Stimulated activated CD8-positive, alpha-beta memory T cell treated with anti-CD3 and anti-CD28 coated beads, Interleukin-15, amount 100 ng/mL, for 4 hours (primary cell): ENCODE measurements around the gene HNRNPA1.
"Not testable (repeated sequence)": the region's sequence is repeated elsewhere in the genome, so short reads cannot be mapped to it uniquely, and the experiment has no call there.

Experiments used
- DNase-seq, 2 donors: peaks; one replicate each; pipeline ENCODE4 v3.0.0-alpha.2; 2020; ENCODE audit warnings: low read depth in 2 of 2

The HNRNPA1 gene

DNA sequence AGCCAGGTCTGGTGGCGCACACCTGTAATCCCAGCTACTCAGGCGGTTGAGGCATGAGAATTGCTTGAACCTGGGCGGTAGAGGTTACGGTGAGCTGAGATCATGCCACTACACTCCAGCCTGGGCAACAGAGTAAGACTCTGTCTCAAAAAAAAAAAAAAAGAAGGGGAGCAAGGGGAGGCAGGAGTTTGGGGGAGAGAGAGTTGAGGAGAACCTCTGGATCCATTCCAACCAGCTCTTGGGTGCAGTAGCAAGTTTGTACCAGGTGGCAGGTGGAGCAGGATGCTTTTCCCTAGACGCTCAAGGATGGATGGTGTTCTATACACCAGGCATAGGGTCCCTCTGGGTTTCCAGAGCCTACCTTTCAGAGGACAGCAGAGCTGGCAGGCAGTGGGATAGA lies 18.4 kb downstream of the HNRNPA1 start:
- DNase-seq, result no peak

DNA sequence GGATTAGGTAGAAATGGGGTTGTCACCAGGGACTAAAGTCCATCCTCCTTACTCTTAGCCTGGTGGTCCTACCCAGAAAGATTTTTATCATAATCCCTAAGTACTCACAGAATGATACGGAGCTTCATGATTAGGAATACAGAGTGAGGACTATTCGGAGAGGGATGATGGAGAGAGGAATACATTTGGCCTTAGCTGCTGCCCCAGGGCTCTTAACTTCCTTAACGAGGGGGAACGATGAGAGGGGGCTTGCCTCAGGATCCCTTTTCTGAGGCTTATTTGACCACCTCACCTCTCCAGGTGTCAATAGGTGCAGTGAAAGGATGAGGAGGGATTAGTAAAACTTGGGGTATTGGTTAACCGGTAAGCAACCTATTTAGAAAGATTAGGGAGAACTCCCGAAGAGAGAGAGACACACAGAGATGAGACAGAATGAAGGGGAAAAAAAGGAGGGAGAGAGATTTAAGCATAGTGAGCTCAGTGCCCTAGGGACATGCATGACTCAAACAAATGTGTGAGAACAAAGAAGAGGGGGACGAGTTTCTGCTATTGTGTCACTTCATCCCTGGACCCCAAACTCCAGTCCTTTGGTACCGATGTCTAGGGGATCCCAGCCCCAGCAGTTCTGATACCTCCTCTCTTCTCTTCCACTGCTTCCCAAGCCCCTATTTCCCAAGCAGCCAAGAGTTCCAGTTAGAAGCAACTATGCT lies 19.1 kb downstream of the HNRNPA1 start:
- no peak for DNase-seq

DNA sequence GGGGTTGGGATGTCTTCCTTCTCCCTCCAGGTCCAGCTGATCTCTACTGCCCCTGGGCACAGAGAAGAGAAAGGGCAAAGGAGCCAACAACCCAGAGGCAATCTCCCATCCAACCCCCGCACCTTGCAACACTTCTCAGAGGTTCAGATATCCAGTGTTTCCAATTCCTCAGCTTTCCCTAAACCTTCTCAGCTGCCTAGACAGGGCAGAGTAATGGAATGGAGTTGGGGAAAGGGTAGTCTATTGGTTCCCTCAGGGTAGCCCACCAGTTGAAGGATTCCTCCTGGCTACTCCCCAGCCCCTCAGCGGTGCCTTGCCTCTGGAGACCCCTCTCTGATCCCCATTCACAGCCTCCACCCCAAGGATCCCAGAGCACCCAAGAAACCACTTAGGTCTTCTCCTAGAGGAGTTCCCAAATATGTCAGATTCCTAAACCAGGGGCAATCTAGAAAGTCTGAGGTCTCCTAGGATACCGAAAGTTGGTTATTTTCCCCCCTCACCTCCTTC lies 19.8 kb downstream of the HNRNPA1 start:
- no peak for DNase-seq

DNA sequence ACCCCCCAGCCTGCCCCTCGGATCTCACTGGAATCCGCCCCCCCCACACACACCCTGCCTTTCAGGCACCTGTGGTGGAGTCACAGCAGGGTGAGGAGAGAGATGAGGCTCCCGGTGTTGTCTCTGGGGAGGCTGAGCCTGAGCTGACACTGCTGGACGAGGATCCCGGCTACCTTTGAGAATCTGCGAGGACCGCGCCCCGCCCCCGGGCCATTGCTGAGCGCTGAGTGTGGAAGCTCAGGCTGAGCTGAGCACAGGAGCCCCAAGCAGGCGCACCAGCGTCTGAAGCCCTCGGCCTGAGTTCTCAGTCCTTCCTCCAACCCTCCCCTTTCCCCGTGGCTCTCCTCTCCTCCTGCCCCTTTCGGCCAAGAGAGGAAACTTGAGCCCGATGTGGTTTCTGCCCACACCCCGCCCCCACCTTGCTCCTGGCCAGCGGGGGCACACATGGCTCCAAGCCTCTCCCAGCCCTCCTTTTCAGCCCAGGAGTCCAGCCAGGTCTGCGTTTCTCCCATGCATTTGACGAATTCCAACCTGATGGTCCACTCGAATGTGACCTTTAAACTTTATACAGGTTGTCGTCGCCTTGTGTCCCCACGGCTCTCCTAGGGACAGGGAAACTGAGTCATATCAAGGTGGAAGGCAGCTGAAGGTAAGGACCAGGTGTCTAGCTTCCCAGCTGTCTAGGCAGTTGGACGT lies 20.4 kb downstream of the HNRNPA1 start, which contains the start of gene NFE2:
Gene NFE2, minus strand, starts transcription at position 284 of the 696 bp plus-strand sequence. CDS start 5,767 bp downstream, outside the sequence.
- DNase-seq, result no peak

DNA sequence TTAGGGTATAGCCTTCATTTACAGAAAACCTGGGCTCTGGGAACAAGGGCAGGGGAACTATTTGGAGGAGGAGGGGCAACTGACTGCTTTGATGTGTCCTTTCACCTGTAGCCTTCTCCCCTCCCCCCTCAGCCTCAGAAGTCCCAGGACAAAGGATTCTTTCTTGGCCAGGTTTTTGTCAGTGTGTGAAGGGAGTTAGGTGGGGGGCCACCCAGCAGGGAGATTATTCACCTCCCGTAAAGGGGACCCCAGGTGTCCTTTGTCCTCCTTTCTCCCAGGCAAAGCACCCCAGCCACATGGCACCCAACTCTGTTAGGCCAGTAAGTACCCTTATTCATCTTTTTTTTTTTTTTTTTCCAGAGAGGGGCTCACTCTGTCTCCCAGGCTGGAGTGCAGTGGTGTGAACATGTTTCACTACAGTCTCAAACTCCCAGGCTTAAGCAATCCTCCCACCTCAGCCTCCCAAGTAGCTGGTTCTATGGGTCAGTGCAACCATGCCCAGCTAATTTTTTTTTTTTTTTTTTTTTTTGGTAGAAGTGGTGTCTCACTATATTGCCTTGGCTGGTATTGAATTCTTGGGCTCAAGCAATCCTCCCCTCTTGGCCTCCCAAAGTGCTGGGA lies 21.0 kb downstream of the HNRNPA1 start:
- no peak for DNase-seq

DNA sequence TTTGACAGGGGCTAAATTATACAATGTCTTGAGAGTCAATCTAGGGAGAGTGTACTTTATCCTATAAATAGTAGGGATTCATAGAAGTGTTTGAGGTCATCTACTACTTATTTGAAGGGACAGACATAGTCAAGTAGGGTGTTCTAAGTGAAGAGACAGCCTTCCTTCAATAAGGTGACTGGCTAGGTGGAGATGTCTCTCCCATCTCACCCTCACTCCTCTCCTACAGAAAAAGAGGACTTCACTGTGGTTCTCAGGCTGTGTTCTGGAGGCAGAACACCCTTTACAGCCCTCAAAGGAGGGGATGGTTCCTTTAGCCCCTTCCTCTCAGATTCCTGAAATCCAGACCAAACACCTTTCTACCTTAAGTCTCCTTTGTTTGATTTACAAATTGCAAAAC lies 23.1 kb downstream of the HNRNPA1 start:
- no peak for DNase-seq

DNA sequence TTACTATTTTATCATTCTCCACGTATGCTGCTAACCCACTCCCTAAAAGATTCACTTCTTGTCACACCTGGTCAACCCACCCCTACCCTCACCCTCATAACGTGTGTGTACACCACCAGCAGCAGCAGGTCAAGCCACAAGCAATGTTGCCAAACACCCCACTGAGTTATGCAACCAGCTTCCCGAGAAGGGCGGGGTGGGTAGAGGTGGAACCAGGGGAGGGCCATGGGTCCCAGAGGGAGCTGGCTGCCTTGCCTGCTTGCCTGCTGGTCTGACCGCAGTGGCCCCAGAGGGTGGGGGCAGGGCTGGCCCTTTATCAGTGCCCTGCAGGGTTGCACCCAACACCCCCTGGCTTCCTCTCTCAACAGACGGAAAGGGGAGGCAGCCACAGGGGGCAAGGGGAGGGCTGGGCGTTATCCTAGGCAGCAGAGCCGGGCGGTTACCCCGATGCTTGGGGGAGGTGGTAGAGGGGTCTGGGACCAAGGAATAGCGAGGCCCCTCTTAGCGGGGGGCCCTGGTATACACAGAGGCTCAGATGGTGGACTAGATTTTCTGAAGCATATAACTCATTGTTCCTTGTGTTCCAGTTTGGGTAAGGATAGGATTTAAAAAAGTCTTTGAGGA lies 23.8 kb downstream of the HNRNPA1 start:
- no peak for DNase-seq

DNA sequence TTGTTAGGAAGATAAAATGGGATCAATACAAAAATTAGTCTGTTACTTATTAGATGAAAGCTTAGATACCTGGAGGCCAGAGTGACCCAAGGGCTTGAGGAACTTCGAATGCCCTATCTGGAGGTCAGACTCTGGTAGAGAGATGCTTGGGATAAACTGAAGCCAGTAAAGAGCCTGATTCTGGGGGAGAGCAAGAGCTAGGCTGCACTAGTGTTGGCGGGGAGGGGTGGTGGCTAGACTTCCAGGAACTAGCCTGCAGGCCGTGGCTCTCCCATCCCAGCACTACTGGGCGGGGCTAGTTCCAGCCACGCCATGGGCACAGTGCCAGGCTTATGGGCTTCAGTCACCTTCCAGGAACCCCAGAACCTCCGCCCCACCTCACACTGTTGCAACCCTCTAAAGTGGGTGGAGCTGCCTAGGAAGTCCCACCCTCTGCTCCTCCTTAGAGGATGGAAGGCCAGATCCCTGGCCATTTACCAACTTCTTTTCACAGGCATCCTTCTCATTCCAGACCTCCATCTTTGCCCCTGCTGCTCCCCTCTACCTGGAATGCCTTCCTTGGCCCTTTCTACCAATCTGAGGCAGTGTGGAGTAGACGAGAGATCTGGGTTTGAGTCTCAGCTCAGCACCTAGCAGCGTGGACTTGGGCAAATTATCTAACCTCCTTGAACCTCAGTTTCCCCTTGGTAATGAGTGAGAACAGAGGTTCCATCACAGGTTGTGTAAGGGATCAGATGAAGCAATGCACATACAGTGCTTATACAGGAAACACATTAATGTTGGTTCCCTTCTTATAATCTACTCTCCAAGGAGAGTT lies 26.6 kb downstream of the HNRNPA1 start:
- DNase-seq, result no peak

DNA sequence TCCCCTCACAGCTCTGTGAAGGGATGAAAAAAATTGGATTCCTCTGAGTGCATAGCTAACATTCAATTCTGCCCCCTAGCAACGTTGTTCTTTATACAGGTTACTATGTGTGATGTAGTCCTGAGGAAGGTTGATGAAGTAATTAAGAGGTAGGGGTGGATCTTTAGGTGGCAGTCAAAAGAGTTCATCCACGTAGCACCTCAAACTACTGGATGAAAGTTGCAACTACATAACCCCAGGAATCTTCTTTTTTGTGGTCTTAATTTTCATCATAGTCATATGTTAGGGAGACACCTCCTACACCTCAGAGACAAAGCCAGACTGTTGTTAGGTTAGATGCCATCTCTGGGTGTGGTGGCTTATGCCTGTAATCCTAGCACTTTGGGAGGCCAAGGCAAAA lies 30.5 kb downstream of the HNRNPA1 start:
- no peak for DNase-seq

DNA sequence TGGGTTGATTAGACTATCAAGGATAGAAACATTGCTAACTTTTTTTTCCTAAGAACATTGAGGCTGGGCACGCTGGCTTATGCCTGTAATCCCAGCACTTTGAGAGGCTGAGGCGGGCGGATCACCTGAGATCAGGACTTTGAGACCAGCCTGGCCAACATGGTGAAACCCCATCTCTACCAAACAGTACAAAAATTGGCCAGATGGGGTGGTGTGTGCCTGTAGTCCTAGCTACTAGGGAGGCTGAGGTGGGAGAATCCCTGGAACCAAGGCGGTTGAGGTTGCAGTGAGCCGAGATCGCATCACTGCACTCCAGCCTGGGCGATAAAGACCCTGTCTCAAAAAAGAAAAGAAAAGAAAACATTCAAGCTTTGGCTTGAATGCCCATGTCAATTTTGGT lies 31.8 kb downstream of the HNRNPA1 start:
- not testable (repeated sequence) for DNase-seq

DNA sequence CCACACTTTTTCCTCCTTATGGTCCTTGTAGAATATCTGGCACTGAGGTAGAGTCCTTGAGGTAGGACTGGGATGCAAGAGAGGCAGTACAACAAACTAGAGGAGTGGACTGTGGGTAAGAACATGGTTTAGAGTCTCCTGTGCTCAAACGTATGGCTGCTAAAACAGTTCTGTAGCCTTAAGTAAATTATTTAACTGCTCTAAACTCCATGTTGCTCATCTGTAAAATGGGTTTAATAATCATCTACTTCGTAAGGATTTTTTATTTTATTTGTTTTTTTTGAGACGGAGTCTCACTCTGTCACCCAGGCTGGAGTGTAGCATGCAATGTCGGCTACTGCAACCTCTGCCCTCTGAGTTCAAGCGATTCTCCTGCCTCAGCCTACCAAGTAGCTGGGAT lies 40.8 kb downstream of the HNRNPA1 start:
- DNase-seq, result no peak

DNA sequence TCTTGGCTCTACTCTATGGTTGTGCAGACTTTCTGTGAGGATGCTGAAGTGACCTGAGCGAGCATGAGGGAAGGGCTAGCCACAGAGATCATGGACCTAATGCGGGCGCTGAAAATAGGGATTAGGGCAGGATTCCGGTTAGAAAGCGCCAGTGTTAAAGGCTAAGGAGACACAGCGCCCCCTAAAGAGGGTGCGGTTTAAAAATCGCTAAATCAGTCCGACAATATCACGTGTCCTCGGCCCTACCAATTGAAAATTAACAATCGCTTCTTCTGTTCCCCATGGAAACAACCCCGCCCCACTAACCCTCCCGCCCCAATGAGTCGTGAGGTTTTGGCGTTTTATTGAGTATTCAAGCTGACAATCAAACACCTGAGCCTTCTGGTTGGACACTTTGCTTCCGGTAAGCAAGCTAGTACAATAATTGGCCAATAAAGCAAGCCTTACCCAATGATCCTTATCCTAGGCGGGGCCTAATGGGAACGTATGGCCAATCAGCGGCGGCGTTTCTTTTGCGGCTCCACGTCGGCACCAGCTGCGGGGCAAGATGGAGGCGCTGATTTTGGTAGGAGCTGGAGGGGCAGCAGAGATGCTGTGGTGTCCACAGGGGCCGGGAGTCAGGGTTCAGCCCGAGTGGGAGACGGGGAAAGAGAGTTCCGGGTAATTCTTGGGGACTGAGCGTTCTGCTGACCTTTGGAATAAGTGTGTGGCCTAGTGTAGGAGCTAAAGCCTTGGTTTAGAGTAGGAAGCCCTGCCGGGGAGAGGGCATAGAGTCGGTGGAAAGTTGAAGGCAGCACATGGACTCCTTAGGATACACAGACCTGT lies 44.3 kb downstream of the HNRNPA1 start, which contains the start of gene COPZ1:
Gene COPZ1, plus strand, starts transcription at position 515 of the 825 bp plus-strand sequence. Its CDS starts 33 bp downstream, at position 548.
- peak; percentile 79 to 95 for DNase-seq

DNA sequence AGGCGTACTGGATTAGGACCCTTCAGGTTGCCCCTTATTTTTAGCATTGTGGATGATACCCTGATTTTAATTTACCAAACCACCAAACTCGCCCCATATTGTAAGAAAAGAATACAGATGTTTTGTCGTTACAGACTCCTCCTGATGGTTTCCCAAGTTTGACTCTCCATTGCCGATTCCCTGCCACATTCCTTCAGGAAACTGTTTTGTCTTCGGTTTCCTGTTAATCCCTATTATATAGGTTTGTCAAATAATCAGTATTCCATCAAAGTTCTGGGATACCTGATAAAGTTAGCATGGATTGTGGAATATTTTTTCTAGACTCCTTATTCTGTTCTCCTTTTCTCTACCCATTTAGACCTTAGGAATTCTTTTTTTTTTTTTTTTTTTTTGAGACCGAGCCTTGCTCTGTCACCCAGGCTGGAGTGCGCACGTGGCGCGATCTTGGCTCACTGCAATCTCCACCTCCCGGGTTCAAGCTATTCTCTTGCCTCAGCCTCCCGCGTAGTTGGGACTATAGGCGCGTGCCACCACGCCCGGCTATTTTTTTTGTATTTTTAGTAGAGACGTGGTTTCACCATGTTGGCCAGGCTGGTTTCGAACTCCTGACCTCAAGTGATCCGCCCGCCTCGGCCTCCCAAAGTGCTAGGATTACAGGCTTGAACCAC lies 45.0 kb downstream of the HNRNPA1 start:
- not testable (repeated sequence) for DNase-seq

DNA sequence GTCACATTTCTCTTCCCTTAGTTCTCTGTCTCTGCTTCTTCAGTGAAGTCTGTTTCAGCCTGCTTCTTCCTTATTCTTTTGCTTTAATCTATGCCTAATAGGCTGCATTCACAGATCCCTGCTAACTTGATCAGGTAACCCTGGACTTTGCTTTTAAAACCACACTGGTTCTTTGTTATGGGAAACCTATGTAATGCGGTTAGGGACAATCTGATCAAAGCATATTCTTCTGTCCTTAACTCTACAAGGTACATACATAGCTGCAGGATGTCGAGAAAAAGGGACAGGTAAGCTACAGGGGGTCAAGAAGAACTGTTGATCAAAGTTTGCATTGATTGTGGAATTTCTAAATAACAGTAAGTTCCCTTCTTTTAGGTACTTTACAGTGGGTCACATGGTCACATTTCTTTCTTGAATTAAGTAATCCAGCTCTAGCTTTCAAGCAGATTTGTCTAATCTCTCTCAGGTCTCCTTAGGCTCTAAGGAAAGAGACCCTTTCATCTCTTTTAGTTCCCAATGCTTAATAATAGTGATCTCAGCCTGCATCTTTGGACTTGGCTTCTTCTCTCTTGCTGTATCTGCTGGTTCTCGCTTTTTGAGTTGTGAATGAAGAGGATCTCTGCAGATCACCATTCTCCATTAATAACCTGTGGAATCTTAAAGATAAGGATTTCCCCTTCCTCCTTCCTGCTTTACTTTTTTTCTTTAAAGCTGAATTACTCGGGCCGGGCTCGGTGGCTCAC lies 48.2 kb downstream of the HNRNPA1 start:
- DNase-seq, result no peak

DNA sequence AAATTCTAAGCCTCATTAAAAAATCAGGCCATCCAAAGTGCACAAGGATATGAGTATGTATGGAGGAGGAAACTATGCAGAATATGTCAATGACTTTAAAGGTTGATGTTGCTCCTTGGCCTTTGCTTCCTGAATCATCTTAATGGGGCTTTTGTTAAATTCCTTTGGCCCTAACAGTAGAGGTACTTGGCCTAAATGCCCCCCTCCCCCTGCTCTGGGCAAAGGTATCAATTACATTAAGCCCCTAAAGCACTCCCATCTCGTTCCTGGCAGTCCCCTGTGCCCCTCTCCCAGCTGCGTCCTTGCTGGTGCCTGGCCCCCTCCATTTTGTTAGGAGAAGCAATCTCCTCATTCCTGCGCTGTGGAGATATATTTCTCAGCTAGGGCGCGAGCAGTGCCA lies 49.2 kb downstream of the HNRNPA1 start:
- DNase-seq, result no peak

DNA sequence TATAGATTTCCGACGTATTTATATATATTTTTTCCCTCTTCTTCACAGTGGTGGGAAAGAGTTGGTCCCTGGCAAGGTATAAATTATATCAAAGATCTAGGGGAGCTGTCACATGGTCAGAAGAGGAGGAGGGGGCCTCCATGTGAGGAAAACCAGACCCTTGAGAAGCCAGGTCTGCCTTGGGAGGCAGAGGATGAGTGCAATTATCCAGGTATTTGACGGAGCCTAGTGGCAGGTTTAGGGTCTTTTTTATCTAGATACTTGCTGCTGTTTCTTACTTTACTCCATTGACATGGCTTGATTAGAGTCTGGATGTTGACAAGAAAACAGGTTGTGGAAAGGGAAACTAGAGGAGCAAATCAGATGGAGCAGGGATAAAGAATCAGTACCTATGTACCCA lies 49.9 kb downstream of the HNRNPA1 start:
- no peak for DNase-seq

DNA sequence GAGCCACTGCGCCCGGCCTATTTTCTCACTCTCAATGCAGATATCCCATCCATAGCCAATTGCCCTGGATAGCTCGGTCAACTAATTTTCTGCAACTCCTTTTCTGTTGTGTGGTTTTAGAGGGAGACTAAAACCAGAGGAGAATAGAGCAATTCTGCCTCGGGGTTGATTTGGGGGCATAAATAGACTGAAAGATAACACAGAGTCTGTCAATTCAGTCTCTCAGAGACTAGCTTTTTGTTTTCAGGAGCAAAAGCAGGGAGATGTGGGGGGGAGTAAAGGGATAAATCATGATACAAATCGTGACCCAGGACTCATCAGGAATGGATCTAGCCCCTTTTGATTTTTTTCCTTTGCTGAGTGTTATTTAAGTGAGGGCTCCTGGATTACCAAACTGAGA lies 50.9 kb downstream of the HNRNPA1 start:
- no peak for DNase-seq

DNA sequence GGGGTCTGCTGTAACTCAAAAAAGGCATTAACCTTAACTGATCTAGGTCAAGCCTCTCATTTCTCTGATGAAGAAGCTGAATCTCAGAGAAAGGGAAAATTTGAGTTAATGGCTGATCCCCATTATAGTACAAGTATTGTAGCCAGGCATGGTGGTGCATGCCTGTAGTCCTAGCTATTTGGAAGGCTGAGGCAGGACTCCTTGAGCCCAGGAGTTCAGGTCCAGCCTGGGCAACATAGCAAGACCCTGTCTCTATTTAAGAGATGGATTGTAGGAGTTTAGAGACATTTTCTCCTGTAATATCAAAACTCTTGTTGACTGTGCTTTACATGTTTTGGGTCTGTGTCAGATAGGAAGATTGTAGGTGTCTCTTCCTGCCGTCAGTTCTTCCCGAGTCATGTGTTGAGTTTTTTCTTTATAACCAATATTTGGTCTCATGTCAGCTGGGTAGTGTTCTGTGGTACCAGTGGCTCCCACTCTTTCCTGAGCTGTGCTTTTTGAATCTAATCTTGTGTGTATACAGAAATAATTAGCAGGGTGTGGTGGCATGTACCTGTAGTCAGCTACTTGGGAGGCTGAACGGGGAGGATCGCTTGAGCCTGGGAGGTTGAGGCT lies 53.0 kb downstream of the HNRNPA1 start:
- DNase-seq, result no peak
